Activated T-cell treated with anti-CD3 and anti-CD28 coated beads, Interleukin-2, amount 50 U/mL, for 48 hours (primary cell): ENCODE data around the gene ACADS.

Experiments
- DNase-seq, 2 experiments: peaks; one replicate each; pipeline ENCODE4 v3.0.0-alpha.2; 2020

ACADS gene

DNA sequence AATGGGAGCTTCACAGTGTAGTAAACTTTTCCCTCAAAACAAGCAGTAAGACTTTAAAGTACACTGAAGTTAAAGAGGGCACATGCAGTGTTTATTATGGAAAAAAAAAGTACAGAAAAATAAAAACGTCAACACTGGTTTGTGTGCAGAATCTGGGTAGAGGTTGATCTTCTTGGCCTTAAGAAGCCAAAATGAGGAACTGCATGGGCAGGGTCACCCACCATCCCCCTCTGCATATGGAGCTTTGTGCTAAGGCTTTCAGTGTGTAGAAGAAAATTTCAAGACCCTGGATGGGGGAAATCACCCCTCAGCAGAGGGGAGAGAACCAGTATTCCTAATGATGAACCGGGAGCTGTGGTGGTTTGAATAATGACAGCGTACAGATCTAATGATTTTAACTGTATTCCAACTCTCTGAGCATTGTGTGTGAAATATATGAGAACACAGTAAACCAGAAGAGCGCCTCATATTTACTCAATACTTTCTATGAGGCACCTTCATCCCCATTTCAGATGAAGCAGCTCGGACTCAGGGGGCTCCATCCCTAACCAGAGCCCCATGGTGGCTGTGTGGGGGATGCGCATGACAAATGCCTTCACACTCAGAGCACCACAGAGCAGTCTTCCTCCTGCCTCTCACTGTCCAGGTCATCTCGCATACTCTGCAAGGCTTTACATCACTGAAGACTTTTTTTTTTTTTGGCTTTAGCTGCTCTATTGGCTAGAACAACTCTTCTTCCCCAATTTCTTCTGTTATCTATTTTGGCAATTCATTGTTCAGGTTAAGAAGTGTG lies 33.4 kb downstream of the ACADS start:
- no peak for DNase-seq

DNA sequence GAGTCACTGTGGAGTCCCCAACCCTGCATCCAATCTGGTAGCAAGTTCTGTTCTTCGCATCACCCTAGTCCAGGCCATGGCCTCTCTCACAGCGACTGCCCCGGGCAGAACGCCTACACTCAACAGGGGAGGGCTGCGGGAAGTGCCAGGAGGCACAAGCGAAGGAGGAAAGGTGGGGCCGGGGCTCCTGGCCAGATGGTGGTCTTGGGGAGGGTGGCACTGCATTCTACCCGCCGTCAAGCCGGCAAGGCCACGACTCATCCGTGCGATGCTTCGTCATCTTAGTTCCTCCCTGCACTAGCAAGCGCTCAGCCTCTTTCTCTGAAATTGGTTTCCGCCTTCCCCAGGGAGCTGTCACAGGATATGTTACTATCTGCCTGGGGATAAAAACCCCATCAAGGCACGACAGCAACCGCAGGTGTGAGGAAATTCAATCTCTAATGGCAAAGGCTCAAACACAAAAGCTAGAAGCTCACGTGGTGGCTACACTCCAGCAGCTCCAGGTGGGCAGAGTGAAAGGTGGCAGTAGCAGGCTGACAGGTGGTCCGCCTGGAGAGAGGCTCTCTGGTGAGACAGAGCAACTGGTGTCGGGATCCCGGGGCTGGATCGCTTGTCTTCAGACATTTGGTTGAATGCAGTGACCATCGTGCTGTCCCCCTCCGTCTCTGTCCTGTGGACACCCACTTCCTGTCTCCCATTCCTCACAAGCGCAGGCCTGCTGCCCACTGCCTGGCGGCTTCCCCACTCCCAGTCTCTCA lies 34.1 kb downstream of the ACADS start:
- DNase-seq = no peak

DNA sequence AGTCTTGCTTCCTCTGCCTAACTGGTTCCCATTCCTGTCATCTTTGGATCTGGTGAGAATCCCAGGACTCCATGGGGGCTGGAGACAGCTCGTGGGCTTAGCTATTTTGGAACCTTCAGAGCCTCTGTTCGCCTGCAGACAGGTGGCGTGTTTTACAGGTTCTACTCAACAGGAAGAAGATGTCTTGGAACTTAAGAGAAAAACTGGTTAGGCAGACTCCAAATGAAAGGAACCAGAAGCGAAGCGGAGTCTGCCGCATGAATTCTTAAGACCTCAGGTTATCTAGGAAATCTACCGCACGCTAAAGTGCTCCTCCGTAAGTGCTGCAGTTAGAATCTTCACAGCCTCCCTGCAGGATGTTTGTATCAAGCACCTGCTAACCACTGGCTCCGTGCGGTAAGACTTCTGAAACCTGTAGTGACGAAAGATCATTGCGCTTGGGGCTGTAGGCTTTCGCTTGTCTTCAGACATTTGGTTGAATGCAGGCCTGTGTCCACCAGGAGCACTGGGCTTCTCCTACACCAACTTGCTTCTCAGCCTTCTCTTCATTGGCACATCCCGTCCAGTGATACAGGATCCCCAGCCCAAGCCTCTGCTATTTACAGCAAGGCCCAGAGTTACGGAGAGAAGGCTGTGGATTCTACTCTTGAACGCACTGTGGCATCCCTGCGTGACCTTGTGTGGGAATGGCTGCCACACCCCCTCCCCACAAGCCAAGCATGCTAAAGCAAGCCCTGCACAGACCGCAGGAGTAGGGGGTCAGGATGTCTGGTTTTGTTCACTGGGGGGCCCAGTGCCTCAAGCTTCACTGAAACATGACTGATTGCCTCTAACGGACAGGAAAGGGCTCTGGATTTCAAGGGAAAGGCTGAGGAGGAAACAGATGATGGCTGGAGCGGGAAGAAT lies 35.0 kb downstream of the ACADS start:
- no peak for DNase-seq

DNA sequence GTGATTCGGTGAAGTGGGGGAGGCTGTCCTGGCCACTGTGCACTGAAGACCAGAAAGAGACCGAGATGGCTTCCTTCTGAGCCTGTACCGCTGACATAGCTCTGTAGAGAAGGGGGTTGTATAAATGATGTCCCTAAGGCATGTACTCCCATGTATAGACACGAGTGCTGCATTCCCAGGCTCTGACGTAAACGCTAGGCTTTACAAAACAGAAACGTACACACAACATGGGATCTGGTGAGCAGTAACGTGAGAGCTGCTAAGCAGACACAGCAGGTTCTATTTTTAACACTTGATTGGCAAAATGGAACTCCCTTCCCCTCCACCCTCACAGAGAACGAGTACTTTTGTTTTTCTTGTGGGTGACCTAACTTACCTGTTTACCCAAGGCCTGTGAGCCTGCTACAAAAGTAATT lies 35.9 kb downstream of the ACADS start:
- no peak for DNase-seq

DNA sequence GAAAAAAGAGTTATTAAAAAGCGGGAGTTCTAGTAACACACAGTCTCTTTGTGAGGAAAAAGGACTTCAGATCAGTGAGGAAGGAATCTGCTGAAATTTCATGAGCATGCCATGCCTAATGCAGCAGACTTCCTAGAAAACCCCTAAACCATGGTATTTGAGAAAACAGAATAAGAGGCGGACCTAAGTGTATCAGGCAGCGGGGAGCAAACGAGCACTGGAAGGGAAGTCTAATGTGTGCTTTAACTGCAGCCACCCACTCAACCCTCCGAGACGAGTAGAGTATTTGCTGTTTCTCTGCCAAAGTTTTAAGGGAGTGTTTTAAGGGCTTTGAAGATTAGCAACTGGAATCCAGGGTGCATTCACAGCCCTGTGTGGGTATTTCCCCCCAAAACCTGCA lies 36.5 kb downstream of the ACADS start:
- no peak for DNase-seq

DNA sequence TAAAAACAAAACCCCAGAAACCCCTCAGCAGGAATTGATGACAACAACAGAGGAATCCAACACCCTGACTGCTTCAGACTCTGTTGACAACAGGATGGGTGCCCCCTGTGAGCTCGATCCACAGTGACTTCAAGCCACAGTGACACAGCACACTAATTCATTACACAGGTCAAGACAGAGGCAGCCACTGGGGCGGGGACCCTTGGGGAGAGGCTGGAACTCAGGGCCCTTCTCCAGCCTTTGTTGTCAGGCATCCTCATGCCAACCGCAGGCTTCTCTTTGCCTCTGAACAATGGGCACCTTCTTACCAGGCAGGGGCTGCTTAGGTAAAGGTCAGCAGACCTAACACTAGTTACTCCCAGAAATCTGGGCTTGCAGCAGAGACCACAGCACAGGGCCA lies 37.6 kb downstream of the ACADS start:
- DNase-seq = no peak

DNA sequence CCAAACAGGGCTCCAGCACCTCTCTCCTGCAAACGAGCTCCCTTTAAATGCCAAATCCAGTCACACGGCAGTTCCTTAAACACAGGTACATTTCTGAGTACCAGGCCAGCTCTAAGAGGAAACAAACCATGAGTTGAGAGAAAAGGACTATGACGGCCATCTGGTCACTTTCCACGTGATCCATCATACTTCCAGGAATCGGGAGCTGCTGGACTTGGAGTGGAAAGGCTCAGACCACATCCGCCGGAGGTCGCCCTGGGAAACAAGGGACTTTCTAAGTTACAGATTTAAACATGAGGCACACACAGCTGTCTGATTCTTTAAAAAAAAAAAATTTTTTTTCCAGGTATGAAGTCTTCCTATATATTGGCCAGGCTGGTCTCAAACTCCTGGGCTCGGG lies 39.2 kb downstream of the ACADS start:
- no peak for DNase-seq

DNA sequence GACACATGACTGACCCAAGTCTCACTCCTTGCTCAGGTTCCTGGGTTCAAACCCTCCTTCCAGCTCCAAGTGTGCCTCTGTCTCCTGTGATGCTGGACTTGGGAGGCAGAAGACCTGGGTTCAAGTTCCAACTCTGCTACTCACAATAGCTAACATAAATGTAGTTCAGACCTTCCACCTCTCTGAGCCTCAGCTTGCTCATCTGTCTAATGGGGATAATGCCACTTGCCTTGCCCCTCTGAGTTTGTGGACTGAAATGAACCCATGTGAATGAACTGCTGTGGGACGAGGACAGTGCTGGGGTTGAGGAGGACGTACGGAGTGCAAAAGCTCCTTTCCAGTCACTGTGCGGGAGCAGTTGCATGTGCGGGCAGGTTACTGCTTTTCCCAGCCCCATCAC lies 40.9 kb downstream of the ACADS start:
- DNase-seq = no peak

DNA sequence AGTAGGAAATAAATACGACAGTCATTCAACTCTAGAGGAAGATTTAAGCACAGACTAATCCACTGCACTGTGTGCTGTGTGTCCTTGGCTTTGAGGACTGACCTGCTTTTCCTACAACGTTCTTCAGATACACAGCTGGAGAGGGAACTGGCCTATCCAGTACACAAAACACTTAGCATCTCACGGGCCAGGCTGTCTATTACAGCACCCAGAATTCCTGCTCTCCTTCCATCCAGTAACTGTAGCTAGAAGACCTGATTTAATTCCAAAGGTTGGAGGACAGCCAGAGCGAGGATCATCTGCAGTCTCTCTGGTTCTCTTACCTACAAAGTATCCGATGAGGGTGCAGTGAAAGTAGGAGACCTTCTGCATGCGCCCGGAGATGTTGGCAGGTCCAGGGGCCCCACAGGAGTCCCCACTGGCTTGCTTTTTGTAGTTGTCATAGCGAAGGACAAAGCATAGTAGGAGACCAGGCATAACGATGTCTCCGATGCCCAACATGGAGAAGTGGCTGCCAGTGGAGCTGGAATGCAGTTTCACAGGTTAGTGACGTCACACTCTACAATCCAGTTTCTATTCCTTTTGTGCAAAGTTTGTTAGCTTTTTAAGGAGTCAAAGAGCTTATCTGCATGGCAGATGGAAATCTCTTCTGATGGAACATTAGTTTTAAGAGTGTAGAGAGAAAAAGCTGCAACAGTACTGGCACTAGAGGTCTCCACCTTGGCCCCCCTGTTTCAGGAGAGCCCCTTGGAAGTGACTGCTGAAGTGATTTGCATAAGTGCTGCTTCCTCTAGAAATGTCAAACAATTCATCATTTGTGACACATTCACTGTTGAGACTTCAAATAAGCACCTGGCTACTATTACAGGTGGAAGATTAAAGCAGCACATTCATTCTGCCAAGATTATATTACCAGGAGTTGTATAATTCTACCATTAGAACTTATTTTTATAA lies 41.7 kb downstream of the ACADS start:
- no peak for DNase-seq

DNA sequence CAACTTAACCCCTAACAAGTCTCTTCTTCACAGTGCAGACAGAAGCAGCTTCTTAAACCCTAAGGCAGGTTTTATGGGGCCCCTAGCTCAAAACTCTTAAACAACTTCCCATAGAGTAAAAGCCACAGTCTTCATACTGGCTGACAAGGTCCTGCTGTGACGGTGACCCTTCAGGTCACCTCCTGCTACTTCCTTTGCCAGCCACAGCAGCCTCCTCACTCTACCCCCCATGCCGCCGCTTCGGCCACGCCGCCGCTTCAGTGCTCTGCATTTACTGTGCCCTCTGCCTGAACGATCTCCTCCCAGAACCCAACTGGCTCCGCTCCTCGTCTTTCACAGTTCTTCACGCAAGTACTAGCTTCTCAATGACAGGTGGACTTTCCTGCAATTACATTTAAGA lies 45.5 kb downstream of the ACADS start:
- no peak for DNase-seq

DNA sequence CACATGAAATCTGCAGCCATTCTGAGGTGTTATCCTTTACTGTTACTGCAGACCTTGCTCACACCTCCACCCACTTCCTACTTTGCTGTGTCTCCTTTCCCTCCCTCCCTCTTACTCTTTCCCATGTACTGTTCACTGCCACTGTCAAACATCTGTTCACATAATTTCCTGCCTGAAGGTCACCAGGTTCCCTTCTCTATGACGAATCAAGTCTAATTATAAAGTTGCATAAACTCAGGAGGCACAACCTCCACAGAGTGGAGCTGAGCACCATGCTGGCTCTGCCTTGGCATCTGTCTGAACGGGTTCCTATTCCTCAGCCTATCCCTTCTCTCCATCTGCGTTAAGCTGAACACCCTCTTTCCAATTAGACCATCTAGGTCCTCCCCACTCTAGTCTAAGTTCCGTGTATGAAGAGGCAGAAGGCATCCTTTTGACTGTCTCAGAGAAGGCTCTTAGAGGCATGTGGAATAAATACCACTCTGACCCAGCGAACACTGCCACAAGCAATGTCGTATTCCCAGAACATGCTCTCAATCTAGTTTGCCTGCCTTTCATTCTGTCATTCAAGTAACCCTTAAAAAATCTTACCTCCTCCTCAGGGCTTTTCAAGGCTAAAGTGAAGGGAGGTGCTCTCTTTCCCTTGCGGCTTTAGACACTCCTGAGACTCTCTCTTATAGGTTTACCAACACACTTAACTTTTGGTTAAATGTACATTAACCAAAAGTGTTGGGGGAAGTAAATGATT lies 48.7 kb downstream of the ACADS start:
- DNase-seq = no peak

DNA sequence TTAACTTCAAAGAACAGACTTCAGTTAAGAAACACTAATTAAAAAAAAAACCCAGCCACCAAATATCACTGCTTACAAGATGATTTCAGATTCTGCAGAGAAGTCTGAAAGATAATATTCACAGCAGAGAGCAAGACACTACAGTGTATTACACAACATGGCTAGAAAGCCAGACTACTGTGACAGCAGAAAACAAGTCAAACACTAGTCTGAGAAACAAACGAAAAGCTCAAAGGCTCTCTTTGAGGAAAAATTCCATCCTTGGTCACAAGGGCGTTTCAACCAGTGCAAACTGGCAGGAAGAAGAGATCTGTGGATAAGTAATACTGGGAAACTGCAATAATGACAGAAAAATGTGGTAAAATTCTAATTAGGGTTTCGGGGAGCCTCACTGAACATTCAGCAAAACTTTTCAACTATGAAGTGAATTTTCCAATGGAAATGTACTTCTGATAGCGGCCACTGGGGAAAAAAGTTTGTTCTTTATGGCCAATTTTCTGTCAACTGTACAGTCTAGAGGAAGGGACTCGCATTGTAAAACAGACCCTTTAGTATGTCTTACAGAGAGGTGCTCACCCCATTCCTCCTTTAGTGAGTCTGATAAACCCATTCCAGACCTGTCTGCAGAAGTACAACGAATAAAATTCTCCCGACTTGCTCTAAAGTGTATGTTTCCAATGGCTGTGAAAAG lies 50.4 kb downstream of the ACADS start:
- DNase-seq = no peak

DNA sequence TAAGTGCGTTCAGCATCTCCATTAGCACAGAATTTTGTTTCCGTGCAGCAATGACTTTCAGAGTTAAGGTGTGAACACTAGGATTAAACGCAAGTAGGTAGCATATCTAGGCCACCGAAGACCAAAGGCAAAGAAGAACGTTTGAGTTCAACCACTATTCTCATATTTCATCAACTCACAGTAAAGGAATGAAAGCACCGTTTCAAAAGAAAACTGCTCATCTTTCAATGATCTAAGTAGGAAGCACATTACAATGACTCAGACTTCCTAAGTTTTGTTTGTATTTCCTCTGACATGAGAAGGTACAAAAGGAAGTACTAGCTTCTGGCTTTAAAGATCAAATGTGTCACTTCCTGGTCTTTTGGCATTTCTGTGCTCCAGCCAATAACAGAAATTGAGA lies 57.6 kb downstream of the ACADS start:
- DNase-seq = no peak

DNA sequence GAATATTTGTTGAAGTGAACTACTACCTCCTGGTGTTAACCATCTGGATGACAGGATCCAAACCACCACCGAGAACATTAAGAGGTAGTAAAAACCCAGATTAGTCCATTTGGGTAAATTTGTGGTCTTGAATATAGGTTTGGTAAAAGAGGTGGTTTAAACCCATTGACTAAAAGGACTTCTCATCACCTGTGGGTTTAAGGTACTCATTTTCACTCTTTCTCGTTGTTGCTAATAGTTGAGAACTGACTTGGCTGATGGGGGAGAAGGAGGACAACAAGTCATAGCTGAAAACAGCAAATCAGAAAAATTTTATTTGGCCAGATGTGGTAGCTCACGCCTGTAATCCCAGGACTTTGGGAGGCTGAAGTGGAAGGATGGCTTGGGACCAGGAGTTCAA lies 59.2 kb downstream of the ACADS start:
- no peak for DNase-seq

DNA sequence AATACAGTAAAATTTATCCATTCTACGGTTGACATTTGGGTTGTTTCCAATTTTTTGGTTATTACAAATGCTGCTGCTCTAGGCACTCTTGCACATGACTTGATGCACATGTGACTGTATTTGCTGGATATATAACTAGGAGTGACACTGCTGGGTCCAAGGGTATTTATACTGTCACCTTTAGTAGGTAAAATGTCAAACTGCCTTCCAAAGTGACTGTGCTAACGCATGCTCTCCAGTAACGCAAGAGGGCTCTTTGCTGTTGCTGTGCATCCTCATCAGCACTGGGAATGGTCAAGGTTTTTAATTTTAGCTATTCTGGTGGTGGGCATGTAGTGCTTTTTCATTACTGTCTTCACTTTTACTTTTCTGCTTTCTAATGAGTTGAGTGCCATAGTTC lies 62.3 kb downstream of the ACADS start:
- no peak for DNase-seq
